Measurements from ENCODE around the gene NME9. TPM values are rescaled to one million over a fixed set of nuclear protein-coding genes. Genes with fewer than 3 reads are reported as not detected.

NME9 gene
- total and polyA plus RNA-seq, 8 donors, result 1.8 to 5.9 (median 3.6) TPM; not detected in 1

- TF ChIP-seq CTCF (IDR thresholded peaks at IDR 0.05), result no peak
- DNase-seq, result no peak
- ATAC-seq, result no peak
- no peaks in the 10 kb centered on the region for H3K27me3 ChIP-seq
- intact Hi-C loops (cut with DNase I), result no loop called here
- no peak overlapping the region for H3K27ac ChIP-seq
- no peak overlapping the region for H3K4me3 ChIP-seq
- no peaks in the 10 kb centered on the region for H3K9me3 ChIP-seq
- H3K36me3 ChIP-seq, result peaks cover 0 to 27% of the 10 kb centered on the region in 2 donors
- H3K4me1 ChIP-seq, result no peaks in the 10 kb centered on the region
Observed at GRCh38 chr3:138259126-138259525, 70.5 kb downstream of the NME9 start.

GRCh38 chr3:138257986-138258385, 71.7 kb downstream of the NME9 start:
- intact Hi-C loops (cut with DNase I), result no loop called here
- H3K27ac ChIP-seq, result no peak overlapping the region

GRCh38 chr3:138256022-138256421, 73.6 kb downstream of the NME9 start:
- H3K27me3 ChIP-seq, result no peaks in the 10 kb centered on the region
- intact Hi-C loops (cut with DNase I), result no loop called here
- H3K4me3 ChIP-seq, result no peak overlapping the region
- no peak overlapping the region for H3K27ac ChIP-seq
- H3K4me1 ChIP-seq, result no peaks in the 10 kb centered on the region
- TF ChIP-seq CTCF (IDR thresholded peaks at IDR 0.05), result no peak
- H3K9me3 ChIP-seq, result no peaks in the 10 kb centered on the region
- peaks cover 0 to 18% of the 10 kb centered on the region in 2 donors for H3K36me3 ChIP-seq
- ATAC-seq, result no peak
- no peak for DNase-seq

More at GRCh38 chr3:138257986-138258385, 71.7 kb downstream of the NME9 start:
- TF ChIP-seq CTCF (IDR thresholded peaks at IDR 0.05), result no peak
- ATAC-seq (no peak), DNase-seq (no peak)
- H3K27me3 ChIP-seq, result no peaks in the 10 kb centered on the region
- no peaks in the 10 kb centered on the region for H3K9me3 ChIP-seq
- H3K36me3 ChIP-seq, result peaks cover 0 to 17% of the 10 kb centered on the region in 2 donors
- H3K4me1 ChIP-seq, result no peaks in the 10 kb centered on the region
- H3K4me3 ChIP-seq, result no peak overlapping the region

GRCh38 chr3:138254216-138254615, 75.4 kb downstream of the NME9 start:
- TF ChIP-seq CTCF (IDR thresholded peaks at IDR 0.05), result no peak
- no peak overlapping the region for H3K27ac ChIP-seq
- ATAC-seq (no peak), DNase-seq (no peak)
- intact Hi-C loops (cut with DNase I), result no loop called here
- no peaks in the 10 kb centered on the region for H3K27me3 ChIP-seq
- peaks cover 0 to 11% of the 10 kb centered on the region in 2 donors for H3K36me3 ChIP-seq
- no peaks in the 10 kb centered on the region for H3K4me1 ChIP-seq
- H3K4me3 ChIP-seq, result no peak overlapping the region
- H3K9me3 ChIP-seq, result no peaks in the 10 kb centered on the region

- H3K4me1 ChIP-seq, result no peaks in the 10 kb centered on the region
- intact Hi-C loops (cut with DNase I), result no loop called here
- H3K4me3 ChIP-seq, result no peak overlapping the region
- no peaks in the 10 kb centered on the region for H3K27me3 ChIP-seq
- H3K36me3 ChIP-seq, result peaks cover 0 to 12% of the 10 kb centered on the region in 2 donors
- no peak for TF ChIP-seq CTCF (IDR thresholded peaks at IDR 0.05)
- no peak overlapping the region for H3K27ac ChIP-seq
- no peaks in the 10 kb centered on the region for H3K9me3 ChIP-seq
- ATAC-seq (no peak), DNase-seq (no peak)
Observed at GRCh38 chr3:138253609-138254008, 76.0 kb downstream of the NME9 start.

Other genes starting within 250 kb of the NME9 start
- 10 to 100 TPM; 14.0 to 16.6 TPM for gene DZIP1L, start 214.2 kb downstream of the NME9 start, total RNA-seq
- gene DZIP1L, start 214.2 kb downstream of the NME9 start, polyA plus RNA-seq (ENCODE audit: insufficient read length in 6 of 6), result 10 to 100 TPM; 17.9 to 24.2 (median 21.6) TPM
- gene A4GNT, start 197.5 kb downstream of the NME9 start, total RNA-seq, result not detected
- under 1 TPM; 0.21 to 0.53 (median 0.39) TPM for gene A4GNT, start 197.5 kb downstream of the NME9 start, polyA plus RNA-seq (ENCODE audit: insufficient read length in 6 of 6)
- 10 to 100 TPM; 16.7 to 17.7 TPM for gene DBR1, start 154.9 kb downstream of the NME9 start, total RNA-seq
- 10 to 100 TPM; 17.4 to 21.5 (median 21.0) TPM for gene DBR1, start 154.9 kb downstream of the NME9 start, polyA plus RNA-seq (ENCODE audit: insufficient read length in 6 of 6)
- gene ARMC8, start 142.6 kb downstream of the NME9 start, total RNA-seq, result 10 to 100 TPM; 37.1 to 50.6 TPM
- gene ARMC8, start 142.6 kb downstream of the NME9 start, polyA plus RNA-seq (ENCODE audit: insufficient read length in 6 of 6), result 10 to 100 TPM; 46.5 to 56.4 (median 51.0) TPM
- gene MRAS, start 18.7 kb upstream of the NME9 start, total RNA-seq, result 10 to 100 TPM; 41.0 to 48.0 TPM
- 10 to 100 TPM; 18.1 to 28.4 (median 19.2) TPM for gene MRAS, start 18.7 kb upstream of the NME9 start, polyA plus RNA-seq (ENCODE audit: insufficient read length in 6 of 6)
- gene ESYT3, start 104.8 kb upstream of the NME9 start, total RNA-seq, result 10 to 100 TPM; 24.5 to 44.4 TPM
- 10 to 100 TPM; 18.7 to 40.9 (median 37.4) TPM for gene ESYT3, start 104.8 kb upstream of the NME9 start, polyA plus RNA-seq (ENCODE audit: insufficient read length in 6 of 6)

Data from left lung (tissue), 10 donors.